HG02763 (cell line): ENCODE data around the gene MAN1C1.
A peak's percentile ranks its signal among the peaks of the same experiment; 100 is the strongest.

ENCODE experiments used
- ATAC-seq: cut with Tn5 transposase; IDR thresholded peaks from one replicate; pipeline ENCODE4 v1.9.1; 2021; ENCODE audit warnings: mild to moderate bottlenecking, moderate library complexity; ENCODE audit not compliant: unreplicated experiment

Gene MAN1C1

DNA sequence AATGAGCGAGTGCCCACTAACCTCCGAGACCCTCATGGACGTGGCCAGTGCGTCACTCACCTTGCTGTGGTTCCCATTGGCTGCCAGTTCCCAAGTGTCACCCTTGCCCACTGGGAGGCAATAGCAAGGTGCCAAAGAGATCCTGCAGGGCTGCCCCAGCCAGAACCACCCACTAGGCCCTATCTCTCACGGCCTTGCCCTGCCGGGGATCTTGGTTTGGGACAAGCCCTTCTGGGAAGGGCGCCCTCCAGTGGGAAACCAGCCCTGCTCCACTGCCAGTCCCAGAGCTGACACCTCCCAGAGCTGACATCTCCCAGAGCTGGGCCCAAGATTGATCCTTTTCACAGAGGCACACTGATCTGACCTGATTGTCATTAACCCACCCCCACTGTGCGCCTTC, 181.3 kb downstream of the MAN1C1 start:
- ATAC-seq = no peak

DNA sequence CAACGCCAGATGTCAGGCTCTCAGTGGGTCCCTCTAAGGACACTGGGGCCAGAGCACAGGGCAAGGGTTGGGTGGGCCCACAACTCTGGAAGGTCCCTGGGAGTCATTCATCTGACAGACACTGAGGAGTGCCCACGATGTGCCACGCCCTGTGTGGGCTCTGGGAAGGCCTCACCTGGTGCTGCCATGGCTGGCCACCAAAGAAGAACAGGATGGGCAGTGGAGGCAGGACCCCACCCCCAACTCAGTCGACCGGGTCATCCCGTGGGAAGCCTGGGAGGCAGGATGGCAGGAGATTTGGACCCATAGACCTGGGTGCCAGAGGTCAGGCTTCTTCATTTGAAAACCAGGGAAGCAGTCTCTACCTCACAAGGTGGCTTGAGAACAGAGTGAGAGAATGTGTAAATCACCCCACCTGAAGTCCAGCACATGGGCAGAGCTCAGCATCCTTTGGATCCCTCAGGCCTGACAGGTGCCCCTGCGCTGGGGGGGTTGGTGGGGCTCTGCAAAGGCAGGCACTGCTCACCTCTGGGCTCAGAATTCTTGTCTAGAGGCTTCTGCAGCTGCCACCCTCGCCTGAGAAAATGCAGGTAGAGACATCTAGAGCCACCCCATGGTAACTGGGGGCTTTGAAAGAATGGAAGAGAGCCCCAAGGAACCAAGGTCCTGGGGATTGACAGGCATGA, 182.2 kb downstream of the MAN1C1 start:
- ATAC-seq = no peak

DNA sequence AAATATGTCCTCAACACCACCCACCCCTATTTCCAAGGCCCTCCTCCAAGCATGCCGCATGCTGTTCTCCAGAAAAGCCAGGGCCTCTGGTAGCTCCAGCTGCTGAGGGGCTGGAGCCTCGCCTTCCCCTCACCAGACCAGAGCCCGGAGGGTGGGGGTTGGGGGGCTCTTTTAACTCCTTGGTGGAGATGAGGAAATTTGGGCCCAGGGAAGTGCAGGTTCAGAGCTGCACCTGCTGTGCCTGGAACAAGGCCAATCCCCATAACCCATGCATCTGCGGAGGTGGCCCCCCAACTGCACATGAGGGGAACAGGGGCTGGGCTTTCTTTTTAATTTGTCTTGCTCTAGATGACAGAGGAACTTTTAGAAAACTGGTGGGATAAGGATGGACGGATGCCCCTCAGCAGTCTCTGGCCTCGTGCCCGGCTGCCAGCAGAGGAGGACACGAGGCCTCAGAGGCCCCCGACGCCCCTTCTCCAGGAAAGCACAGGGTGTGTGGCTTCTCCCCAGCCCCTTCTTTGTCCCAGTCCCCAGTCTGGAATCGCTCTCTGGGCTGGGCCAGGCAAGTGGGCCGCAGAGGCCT, 182.9 kb downstream of the MAN1C1 start:
- no peak for ATAC-seq

DNA sequence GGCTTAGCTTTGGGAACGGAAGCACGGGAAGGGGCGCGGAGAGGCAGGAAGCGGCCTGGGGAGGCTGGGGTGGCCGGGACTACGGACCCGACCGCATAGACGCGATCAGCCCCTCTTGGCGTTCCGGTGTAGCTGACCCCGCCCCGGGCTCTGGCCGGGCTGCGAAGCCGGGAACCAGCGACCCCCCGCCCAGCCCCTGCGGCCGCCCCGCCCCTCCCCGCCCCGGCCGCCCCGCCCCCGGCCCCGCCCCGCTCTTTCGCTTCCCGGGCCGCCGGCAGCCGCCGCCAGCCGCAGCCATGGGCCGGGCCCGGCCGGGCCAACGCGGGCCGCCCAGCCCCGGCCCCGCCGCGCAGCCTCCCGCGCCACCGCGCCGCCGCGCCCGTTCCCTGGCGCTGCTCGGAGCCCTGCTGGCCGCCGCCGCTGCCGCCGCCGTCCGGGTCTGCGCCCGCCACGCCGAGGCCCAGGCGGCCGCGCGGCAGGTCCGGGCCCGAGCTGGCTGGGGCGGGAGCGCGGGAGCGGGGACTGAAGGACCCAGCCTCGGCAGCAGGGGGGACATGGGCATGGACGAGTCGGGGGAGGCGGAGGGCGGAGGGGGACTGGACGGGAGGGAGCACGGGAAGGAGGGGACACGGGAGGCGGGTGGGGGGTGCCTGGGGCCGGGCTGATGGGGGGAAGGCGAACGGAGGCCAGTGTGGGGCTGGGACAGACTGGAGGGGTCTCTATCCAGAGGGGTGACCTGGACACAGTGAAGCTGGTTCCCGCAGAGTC, 183.5 kb downstream of the MAN1C1 start, which contains the start of gene SELENON:
Gene SELENON, plus strand, starts transcription at position 259 of the 768 bp plus-strand sequence. Its CDS starts 38 bp downstream, at position 297.
- ATAC-seq = no peak

DNA sequence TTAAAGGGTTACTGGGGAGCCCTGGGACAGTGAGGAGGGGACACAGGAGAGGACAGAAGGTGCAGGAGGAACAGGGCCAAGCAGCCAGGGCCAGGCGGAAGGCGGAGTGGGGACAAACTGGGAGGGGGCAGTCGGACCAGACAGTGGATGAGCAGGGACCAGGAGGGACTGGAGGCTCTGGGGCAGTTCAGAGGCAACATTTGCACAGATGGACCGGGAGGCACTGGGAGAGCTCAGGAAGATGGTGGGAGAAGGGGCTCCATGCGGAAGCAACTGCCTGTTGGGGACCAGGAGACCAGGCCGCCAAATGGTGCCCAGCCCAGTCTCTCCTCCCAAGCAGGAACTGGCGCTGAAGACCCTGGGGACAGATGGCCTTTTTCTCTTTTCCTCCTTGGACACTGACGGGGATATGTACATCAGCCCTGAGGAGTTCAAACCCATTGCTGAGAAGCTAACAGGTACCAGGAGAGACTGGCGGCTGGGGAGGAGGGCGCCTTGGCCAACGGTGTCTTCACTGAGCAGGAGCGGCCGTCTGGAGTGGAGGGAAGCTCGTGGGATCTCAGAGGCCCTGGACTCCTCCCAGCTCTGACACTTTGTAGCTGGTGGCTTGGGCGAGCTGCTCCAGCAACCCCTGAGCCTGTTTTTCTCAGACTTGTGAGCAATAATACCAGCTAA, 184.2 kb downstream of the MAN1C1 start:
- no peak for ATAC-seq

DNA sequence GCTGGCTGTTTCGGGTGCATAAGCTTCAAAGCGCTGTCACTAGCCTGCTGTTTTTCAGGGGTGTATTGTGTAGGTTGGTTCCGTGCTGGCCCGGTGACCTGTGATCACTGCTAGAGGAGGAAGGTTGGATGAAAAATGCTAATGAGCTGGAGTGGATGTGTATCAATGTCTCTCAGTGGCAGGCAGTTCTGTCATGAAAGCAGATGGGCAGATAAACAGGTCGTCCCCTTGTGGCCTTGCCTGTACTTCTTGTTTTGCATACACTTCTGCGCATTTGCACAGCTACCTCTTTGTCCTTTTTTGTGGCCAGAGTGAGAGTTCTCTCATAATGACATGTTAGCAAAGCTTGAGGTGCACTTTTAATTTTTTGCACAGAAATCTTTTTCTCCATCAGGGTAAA, 186.3 kb downstream of the MAN1C1 start:
- no peak for ATAC-seq

DNA sequence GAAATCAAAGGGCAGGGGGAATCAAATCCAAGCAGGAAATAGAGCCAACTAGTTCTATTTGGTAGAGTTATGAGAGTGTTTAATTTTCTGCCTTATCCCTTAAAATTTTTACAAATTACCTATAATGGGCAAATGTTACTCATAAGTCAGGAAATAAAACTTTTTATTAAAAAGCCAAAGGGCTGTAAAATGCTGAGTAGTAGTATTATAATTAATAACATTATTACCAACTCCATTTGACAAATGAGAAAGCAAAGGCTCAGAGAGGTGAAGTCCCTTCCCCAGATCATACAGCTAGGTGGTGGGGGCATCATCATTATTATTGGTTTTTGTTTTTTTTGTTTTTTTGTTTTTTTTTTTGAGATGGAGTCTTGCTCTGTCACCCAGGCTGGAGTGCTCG, 186.8 kb downstream of the MAN1C1 start:
- no peak for ATAC-seq

DNA sequence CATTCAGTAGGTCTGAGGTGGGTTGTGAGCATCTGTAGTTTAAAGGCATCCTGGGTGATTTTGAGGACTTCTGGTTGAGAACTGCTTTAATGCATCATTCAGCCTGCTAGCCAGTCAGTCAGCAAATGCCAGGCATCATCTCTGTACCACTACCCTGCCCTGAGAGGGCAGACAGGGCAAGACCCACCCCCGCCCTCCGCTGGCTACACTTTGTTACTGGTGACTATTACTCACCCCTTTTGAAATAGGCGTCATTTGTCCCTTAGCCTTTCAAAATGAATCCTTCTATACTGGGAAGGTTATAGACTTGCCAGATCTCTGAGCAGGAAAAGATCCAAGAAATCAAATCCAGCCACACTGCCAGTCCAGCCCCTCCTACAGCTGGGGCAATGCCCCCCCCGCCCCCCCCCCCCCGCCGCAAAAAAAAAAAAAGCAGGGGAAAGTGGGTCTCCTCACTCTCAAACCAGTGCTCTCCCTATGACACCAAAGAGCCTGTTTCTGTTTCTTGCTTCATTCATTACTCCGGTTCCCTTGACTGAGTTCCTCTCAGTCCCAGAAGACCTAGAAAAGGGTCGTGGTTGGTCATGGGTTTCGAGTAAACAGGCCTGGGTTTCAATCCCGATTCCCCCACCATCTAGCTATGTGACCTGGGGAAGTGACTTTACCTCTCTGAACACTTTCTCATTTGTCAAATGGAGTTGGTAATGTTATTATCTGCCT, 187.8 kb downstream of the MAN1C1 start:
- peak; percentile 31 for ATAC-seq

DNA sequence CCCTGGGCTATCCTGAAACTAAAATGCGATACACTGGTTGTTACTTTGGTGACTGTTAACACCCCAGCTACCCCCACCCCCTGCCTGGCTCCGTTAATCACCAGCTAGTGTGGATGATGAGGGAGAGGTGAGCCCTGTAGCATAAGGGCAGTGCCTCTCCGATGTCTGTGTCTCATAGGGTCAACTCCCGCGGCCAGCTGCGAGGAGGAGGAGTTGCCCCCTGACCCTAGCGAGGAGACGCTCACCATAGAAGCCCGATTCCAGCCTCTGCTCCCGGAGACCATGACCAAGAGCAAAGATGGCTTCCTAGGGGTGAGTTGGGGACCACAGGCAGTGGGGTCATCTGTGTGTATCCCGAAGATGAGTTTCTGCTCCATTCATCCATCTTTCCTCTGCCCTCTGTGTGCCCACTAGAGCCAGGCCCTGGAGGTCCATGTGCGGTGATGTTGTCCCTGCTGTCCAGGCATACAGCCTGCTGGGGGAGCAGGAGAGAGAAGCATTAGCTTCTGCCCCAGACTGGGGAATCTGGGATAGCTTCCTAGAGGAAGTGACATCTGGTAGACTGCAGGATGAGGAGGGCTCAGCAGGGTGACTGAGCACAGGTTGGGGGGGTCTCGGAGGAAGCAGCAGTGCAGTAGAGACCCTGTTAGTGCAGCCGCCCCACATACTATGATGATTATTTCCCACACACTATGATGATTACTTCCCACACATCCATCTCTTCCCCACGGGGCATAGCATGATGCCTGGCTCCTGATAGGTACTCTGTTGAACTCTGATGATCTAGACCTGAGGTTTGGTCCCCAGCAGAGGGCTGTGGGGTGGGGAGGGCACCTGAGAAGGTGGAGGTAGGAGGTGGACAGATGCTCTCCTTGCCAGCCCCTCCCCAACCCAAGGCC, 188.6 kb downstream of the MAN1C1 start:
- no peak for ATAC-seq

DNA sequence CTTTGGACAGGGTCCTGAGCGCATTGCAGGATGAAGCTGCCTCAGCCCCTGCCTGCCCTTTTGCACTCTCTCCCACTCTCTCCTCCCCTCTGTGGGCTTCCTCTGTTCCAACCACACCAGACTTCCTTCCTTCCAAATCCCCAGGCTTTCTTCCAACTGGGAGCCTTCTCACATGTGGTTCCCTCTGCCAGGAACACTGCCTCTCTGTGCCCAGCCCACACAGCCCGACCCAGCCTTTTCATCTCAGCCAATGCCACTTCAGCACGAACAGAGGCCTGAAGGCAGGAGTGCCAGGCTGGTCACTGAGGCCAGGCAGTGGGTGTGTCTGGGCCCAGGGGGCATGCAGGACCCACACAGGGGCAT, 189.3 kb downstream of the MAN1C1 start:
- no peak for ATAC-seq

DNA sequence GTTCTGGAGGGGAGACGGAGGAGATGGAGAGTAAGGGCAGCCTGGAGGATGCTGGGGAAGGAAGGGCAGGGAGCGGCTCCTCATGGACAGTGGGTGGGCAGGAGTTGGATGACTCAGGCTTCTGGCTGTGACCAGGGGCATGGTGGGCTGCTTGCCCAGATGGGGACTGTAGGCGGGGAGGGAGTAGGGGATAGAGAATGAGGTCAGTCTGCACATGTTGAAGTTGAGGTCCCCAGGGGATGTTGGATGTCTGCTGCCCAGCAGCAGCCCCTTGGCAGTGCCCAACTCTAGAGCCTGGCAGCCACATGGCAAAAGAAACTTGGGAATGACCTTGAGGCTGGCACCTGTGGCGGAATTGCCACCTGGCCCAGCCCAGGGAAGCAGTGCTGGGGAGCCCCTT, 189.8 kb downstream of the MAN1C1 start:
- no peak for ATAC-seq

DNA sequence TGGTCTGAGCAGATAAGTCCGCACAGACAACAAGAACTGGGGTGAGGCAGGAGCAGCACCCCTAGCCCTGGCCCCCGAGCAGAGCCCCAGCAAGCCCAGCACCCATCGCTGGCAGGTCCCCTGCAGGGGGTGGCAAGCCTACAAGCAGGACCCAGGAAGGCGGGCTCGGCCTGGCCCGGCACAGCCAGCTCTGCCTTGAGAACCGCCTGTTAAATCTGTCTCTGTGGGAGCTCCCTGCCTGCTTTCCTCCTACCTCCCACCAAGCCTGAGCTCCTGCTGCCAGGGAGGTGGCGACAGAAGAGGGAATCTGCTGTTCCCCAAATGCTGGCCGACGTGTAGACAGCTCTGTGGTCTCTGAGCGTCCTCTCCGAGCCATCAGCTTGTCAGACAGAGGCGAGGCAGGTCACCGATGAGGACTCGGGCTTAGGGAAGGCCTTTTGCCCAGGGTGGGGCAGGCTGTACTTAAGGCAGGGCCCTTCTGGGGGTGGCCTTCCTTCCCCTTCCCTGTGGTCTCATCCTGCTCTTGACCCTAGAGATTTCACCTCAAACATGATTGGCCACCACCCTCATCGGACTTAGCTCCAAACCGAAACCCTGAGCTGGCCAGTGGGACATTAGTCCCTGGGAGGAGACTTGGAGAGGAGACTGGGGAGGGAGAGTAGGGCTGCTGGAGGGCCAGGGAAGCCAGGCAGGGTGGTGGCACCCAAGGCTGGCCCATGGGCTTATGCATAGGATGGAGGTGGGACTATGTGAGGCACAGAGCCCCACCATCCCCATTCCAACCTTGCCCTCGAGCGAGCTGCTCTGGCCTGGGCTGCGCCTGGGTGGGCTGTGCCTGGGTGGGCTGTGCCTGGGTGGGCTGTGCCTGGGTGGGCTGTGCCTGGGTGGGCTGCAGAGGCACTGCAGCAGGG, 191.1 kb downstream of the MAN1C1 start:
- ATAC-seq = no peak

DNA sequence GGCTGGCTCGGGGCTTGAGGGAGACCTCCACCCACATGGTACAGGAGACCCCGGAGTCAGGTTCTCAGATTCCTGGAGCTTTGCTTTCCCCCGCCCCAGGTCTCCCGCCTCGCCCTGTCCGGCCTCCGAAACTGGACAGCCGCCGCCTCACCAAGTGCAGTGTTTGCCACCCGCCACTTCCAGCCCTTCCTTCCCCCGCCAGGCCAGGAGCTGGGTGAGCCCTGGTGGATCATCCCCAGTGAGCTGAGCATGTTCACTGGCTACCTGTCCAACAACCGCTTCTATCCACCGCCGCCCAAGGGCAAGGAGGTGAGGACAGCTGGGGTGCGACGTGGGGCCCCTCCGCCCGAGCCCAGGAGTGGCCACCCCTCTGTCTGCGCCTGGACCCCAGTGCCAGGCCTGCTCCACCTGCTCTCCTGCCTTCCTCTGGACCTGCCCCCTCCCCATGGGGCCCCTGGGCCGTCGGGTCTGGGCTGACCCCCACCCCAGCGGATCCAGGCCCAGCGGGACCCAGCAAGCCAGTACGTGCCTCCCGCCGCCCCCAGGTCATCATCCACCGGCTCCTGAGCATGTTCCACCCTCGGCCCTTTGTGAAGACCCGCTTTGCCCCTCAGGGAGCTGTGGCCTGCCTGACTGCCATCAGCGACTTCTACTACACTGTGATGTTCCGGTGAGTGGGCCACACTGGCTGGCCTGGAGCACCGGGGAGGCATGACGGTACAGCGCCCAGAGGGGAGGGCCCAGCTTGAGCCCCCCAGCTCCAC, 192.1 kb downstream of the MAN1C1 start:
- no peak for ATAC-seq

DNA sequence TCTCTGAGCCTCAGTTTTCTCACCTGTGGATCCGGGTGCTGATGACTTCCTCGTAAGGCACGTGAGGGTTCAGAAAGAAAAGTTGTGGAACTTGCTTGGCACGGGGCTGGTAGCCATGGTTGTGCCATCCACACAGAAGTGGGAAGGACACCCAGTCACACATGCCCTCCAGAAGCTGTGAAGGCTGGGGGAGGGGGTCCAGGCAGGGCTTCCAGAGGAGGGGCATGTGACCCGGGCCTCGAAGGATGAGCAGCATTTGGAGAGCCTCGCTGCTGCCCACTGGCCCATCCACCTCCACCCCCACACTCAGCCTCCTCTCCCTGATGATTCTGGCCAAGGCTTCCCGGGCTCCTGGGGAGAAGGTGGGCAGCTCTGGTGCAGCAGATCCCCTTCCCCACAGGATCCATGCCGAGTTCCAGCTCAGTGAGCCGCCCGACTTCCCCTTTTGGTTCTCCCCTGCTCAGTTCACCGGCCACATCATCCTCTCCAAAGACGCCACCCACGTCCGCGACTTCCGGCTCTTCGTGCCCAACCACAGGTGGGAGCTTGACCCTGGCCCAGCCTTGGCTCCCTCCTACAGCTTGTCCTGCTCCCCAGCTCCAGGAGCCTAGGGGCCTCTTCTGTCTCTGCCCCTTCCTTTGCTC, 192.8 kb downstream of the MAN1C1 start:
- ATAC-seq = no peak

DNA sequence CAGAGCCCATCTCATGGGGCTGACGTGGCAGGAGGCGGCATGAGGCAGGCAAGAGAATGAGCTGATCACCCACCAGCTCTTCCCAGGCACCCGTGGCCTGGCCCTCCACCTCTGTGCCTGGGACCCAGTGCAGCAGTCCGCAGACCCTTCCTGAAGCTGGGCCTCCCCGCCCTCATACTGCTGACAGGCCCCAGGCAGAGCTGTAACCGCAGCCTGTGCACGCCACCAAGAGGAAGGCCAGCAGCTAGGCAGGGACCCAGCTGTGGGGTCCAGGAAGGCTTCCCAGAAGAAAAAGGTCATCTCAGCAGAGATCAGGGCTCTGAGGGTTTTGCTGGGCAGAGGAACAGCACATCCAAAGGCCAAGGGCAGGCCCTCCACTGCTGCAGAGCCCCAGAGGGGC, 193.3 kb downstream of the MAN1C1 start:
- ATAC-seq = no peak

DNA sequence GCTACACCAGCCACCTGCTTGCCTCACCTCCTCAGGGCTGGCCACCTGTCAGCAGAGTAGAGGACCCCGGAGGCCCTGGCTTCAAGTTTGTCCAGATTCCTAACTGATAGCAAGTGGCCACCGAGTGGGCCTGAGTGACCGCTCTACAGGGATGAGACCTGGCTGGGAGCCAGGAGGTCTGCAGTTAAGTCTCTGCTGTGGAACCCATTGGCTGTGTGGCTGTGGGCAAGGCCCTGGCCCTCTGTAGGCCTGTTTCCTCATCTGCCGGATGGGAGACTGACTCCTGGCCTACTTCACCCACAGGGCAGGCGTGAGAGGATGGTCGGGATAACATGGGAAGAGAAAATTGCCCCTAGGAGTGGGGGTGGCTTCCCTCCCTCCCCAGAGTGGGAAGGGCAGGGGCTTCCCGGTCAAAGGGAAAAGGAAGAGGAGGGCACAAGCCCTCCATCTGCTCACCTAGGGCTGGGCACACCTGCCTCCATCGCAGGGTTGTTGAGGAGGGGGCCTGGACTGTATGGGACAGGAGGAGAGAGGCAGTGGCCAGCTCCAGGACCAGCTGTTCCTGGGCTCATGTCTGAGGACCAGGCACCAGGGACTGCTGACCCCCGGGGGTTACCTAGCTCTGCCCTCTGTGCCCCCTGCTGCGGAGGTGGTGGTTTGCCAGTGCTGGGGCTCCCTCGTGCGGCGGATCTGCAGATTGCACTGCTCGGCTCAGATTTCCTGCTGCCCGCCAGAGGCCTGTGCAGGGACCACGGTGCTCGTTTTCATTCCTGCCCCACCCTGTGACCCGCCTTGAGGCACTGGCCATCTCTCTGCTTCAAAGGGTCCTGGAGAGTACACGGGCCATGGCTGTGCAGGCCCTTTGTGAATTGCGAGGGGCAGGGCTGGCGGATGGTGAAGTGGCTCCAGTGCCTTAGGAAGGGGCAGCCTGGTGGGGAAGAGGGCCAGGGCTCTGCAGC, 194.0 kb downstream of the MAN1C1 start:
- ATAC-seq = no peak
